GM19324 (cell line): ENCODE results near the gene TEF.
A peak's percentile ranks its signal among the peaks of the same experiment; 100 is the strongest.
"Not testable (repeated sequence)": the region's sequence is repeated elsewhere in the genome, so short reads cannot be mapped to it uniquely, and the experiment has no call there.

Source experiments
- ATAC-seq: cut with Tn5 transposase; IDR thresholded peaks from one replicate; pipeline ENCODE4 v1.9.1; 2021; ENCODE audit warnings: mild to moderate bottlenecking, moderate library complexity; ENCODE audit not compliant: unreplicated experiment, low FRiP score

Gene TEF

DNA sequence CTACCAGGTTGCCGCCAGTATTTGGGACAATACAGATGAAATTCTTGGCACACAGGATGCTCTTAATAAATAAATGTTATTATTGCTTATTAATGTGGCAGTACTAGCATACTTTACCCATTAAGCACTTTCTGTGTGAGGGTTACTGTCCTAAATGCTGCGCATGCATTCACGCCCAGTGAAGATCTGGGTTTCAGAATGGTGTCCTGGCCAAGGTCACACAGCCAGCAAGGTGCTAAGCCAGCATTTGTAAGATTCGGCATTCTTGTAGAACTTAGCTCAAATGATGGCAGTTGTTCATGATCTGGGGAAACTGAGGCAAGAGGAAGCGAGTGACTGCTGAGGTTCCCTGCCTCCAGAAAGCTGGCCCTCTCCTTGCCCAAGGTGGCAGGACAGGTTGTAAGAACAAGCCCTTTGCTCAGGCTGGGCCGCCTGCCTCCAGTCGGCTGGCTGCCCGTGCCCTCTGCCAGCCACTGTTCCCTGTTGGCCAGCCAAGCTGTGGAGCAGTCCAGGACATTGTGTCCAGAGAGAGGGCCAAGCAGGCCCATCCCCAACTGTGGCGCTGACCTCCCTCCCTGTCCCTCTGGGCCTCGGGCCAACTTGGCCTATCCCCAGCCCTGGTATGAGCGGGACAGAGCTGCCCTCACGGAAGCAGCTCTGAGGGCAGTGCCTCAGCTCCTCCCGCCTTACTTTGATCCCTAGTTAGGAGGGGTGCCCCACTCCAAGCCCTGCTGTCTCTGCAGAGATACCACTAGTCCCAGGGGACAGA, 36.1 kb downstream of the TEF start:
- ATAC-seq = no peak

DNA sequence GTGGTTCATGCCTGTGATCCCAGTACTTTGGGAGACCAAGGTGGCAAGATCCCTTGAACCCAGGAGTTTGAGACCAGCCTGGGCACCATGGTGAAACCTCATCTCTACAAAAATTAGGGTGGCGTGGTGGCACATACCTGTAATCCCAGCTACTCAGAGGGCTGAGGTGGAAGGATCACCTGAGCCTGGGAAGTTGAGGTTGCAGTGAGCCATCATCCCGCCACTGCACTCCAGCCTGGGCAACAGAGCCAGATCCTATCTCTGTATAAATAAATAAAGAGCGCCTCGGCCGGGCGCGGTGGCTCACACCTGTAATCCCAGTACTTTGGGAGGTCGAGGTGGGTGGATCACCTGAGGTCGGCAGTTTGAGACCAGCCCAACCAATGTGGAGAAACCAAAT, 37.0 kb downstream of the TEF start:
- no peak for ATAC-seq

DNA sequence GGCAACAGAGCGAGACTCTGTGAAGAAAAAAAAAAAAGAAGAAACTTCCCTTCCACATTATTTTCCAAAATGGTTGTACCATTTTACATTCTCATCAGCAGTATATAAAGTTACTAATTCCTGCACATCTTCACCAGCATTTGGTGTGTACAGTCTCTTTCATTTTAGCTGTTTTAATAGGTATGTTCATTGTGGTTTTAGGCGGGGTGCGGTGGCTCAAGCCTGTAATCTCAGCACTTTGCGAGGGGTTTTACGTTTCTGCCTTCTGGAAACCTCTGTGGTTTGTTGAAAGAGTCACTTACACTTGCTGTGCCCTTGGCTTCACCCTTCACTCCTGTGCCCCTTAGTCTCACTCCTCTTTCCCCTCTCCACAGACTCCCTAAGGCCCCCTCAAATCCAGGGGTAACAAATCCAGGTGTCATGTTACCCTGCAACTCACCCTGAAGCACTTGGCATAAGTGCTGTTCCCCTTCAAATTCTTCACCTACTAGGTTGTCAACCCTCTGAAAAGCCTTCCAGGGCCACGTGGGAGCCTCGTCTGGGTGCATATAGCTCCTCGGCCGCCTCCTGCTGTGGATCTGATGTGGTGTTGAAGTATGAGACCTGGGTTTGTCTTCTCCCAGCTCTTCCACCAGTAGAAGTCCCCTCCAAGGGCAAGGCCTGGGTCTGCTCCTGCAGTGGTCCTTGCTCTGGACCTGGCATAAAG, 44.1 kb downstream of the TEF start:
- ATAC-seq = no peak

DNA sequence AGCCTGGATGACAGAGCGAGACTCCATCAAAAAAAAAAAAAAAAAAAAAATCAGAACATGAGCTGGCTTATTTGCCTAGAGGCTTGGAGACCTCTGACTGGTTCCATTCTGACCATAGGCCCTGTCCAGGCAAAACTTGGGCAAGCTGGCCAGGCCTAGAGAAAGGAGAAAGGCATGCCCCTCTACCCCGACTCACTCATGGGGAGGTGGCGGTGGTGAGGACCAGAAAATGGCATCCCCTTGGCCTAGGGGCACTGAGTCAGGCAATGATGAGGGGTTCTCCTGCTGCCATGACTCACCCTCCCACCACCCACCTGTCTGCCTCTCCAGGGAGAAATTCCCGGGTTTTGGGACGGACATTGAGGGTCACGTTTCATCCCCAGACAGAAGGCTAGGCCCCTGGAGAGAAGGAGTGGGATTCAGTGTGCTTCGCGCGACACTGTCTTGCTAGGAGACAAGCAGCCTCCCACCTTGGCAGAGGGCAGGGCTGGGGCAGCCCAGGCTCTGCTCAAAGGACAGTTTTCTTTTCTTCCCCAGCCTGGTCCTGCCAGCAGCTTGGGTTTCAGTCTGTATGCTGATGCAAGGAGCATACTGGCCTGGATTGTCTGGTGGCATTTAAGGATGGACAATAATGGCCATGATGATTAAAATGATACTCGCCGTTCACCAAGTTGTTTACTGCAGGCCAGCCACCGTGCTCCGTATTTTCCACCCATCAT, 47.6 kb downstream of the TEF start:
- no peak for ATAC-seq

DNA sequence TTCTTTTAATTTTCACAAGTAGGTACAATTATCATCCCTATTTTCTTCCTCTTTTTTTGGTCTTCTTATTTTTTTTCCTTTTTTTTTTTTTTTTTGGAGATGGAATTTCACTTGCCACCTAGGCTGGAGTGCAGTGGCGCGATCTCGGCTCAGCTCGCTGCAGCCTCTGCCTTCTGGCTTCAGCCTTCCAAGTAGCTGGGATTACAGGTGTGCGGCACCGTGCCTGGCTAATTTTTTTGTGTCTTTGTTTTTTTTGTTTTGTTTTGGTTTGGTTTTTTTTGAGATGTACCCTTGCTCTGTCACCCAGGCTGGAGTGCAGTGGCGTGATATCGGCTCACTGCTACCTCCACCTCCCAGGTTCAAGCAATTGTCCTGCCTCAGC, 48.2 kb downstream of the TEF start:
- no peak for ATAC-seq

DNA sequence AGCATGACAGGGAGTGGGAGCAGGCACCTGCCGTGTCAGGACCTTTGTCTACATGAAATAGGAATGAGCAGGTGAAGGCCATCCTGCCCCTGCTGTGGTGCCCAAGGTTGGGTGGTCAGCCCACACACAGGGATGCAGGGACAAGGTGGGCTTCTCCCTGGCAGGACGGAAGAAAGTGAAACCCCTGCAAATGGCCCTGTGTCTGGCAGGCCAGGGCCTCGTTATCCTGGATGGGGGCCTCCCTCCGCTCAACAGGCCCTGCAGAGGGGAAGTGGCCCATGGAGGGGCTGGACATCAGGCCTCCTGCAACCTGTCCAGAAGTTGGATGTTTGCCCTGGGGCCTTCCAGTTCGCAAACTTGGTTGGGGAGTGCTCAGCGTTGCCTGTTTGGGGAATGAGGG, 49.9 kb downstream of the TEF start:
- ATAC-seq = no peak

DNA sequence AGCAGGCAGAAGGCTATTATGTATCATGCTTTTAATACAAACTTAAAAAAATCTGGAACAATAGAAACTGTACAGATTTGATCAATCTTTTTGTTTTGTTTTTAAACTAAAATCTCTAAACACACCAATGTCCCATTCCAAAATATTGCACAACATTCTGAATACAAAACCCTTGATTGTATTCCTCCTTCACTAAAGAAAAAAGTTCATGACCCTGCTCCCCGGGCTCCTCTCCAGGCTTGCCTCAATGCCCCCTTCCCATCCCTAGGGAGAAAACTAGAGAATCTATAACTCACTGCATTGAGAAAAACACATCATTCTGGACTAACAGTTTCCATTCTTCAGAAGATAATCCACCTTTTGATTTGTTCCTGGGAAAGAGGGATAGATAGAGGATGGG, 51.7 kb downstream of the TEF start:
- ATAC-seq = not testable (repeated sequence)

DNA sequence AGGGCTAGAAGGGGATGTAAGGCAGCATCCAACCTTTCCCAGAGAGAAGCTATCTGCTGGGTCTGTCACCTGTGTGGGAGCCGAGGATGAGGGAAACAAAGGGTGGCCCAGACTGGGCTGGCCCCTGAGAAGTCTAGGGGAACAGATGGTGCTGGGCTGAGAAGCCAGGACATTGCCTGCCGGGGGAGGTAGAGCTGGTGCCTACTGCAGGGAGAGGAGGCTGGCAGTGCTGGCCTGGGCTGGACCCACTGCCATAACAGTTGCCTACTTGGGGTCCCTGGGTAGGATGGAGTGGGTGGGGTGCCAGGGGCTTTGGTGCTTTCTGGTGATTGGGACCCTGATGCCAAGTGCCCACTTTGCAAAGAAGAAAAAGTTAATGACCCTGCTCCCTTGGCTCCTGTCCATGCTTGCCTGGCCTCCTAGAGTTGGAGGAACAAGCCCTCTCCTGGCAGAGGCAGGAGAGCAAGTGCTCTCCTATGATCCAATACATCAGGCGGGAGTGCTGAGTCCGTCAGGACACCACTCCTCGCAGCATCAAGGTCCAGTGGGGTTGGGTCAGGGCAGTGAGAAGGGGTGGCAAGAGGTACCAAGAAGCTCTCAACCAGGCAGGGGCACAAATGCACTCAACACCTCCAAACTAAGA, 52.7 kb downstream of the TEF start:
- not testable (repeated sequence) for ATAC-seq

DNA sequence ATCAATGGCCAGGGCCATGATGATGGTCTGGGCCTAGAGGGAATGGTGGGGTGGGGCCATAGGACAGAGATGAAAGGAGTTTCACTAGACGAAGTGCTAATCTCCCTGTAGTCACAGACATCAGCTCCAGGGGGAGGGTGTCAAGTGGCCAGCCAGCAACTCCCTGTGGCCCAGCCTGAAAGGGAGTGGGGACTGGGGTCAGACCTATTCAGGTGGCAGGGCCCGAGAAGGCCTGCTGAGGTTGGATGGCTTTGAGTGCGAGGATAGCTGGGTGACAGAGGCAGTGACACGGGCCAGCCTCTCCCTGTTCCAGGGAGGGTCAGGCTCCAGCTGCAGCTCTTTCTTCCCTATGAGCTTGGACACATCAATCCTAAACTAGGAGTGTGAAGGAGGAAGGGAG, 53.8 kb downstream of the TEF start:
- no peak for ATAC-seq

DNA sequence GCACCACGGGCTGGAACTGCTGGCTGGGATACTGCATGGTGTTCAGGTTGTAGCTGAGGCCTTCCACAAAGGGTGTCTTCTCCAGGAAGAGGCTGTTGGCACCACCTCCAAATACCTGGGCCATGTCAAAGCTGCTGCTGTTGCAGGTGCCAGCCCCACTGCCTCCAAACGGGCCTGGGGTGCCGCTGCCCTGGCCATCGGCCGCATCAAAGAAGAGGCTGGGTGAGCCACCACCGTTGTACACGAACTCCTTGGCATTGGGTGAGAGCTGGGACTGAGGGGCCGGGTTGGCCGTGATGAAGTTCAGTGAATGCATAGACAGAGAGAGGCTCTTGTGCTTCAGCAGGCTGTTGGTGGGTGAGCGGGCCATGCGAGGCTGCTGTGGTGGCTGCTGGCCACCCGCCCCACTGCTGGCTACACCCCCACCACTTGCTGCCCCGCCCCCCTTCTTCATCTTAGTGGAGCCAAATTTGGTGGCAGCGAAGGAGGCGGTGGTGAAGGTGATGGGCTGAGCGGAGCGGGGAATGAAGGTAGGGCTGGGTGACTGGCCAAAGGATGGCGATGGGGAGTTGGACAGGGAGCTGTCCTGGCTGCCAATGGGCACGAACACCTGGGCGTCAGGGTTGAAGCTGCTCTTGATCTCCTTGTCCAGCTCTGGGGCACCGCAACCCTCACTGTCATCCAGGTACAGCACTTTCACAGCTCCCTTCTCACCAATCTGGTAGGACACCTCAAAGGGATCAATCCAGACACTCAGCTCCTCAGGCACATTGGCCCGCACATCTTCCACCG, 54.8 kb downstream of the TEF start:
- no peak for ATAC-seq

DNA sequence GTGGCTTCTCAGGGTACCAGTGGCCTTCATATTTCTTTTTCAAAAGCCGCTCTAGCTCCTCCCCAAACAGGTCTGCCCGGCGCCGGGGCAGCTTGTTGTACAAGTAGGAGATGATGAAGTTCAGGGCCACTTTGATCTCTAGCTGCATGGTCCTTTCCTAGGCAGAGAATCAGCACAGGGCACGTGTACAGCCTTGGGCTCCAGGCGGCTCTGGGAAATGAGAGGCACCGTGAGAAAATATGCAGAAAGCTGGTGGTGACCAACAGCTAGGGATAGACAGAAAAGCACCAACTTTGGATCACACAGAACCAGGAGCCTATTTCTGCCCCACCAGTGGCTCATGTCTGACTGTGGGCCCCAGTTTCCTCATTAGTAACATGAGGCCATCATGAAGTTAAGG, 55.5 kb downstream of the TEF start:
- no peak for ATAC-seq

DNA sequence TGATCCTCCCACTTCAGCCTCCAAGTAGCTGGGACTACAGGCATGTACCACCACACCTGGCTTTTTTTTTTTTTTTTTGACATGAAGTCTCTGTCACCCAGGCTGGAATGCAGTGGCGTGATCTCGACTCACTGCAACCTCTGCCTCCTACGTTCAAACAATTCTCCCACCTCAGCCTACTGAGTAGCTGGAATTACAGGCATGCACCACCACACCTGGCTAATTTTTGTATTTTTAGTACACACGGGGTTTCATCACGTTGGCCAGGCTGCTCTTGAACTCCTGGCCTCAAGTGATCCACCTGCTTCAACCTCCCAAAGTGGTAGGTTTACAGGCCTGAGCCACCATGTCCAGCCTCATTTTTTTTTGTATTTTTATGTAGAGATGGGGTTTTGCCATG, 58.8 kb downstream of the TEF start:
- not testable (repeated sequence) for ATAC-seq

DNA sequence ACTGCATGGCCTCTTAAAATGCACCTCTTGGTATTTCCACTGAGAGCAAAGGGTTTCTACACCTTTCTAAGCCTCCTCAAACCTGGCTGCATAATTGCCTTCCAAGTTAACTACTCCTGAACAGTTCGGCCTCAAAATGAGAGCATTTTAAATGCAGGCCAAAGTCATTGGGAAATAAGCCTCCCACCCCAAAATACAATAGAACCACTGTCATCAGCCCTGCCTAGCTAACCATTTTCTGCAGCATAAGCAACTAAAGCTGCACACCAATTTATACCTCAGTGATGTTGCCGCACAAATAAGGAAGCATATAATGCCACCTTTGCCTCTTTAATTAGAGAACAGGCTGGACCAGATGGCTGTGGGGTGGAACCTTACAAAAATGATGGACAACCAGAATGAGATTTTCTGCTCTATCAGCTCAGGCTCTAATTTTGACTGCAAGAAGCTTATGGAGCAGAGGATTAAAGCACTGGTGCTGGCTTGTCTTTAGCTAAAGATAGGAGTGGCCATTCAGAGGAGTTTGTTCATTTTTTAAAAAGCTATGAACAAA, 60.6 kb downstream of the TEF start:
- no peak for ATAC-seq

DNA sequence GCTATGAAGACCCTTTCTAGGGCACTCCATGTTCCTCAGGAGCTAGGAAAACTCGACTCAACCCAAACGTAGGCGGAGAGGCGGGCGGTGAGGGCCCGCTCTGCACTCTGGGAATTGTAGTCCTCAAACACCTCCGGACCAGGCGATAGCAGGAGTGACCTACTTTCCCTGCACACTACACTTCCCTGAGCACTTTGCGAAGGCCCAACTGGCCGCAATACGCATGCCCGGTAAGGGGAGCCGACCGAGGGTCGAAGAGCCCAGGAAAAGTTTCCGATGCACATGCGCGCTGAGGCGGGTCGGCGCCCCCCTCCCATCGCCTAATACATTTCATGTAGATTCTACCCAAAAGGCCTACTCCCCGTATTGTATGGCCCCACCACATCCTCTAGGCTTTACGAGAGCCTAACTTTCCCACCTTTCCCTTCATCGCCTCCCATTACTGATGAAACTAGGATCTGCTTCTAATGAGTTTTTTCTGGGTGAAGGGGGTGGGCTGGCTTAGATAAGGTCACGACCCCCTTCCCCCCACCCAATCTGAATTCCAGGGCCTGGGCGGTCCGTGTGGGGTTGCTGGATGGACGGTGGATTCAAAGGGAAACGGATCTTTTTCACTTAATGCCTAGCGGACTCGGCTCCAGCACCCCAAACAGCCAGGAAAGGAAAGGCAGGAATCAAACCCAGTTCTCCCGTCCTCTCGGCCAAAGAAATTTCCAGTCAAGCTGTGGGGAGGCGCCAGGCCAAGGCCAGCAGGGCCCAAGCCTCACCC, 62.8 kb downstream of the TEF start:
- peak; percentile 37 for ATAC-seq

DNA sequence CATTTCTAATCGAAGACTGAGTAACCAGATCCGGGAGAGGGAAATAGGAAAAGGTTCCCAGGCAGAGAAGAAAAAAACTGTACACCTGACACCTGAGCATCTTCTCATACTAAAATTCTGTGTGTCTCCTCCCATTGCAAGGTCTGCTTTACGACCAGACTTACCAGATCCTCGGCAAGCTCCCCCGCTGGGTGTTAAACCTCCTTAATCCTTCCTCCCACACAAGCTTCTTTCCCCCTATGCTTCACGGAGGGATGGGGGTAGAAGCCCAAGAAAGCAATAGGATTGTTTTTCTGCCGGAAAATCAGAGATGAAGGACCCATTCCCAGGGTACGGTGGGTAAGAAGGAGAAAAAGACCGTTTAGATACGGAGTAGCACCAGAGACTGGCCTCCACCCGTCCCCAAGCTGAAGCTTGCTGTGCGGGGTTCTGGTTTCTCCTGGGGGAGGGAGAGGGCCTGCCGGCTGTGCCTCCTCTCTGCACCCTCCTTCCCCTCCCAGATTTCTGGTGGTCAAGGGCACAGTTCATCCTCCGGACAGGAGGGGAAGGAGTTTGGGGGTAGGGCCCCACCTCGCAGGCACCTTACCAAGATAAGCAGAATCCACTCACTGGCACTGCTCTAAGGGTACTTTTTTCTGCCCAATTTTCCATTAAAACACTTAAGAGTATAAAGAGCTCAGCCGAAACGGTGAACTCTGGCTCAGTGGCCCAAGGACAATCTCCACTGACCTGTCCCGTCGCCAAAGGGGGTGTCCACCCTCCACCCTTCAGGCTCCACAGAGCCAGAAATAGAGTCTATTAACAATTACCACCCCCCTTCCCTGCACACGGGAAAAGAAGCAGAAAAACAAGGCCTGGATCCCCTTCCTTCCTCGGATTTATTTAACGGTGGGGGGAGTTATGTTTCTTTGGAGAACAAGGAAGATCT, 63.7 kb downstream of the TEF start:
- ATAC-seq = no peak

DNA sequence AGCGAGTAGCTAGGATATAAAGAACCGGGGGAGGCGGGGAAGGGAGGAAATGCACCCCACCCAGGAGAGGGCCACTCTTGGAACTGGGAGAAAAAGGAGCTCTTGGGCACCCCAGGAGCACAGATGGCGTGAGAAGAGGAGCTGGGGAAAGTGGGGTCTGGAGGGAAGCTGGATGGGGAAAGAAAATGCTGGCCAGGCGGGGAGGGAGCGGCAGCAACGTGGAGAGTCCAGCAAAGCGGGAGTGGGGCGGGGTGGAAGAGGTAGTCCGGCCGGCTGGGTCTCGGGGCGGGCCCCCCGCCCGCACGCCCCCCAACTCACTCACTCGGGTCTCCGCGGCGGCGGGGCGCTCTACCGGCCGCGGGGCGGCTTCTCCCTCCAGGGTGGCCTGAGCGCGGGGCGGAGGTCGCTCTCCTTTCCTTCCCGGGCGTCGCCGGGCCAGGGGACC, 64.3 kb downstream of the TEF start:
- no peak for ATAC-seq

DNA sequence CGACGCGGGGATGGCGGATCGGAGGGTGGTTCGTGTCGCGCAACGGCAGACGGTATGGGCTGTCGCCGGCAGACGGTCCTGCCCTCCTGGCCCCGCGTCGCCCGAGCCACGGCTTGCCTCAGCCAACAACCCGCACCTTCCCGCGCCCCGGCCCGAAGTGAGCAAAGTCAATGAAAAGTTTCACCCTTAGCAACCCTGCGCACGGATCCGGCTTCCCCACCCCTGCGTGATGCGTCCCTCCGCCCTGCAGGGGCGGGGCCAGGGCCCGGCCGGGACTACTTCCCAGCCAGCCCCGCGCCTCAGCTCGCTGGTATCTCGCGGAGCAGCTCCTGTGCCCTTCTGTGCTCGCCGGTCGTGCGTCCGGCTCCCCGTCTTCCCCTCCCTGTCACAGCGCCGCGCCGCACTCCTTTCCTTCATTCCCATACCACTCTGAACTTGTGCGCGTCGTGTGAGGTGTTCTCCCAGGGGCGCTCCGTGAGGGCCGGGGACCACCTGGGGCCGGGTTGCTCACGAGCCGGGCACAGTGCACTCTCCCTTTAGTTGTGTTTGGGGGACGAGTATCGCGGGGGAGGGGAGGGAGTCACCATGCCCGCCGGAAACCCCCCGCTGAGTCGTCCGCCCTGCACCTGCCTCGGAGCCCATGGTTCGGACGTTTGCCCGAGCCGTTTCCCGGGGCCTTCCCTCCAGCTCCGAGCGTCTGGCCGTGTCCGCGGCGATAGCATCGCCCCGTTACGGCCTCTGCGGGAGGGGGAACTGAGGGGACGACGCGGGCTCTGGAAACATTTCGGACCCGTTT, 65.1 kb downstream of the TEF start, which contains the start of gene TOB2:
Gene TOB2, minus strand, starts transcription at position 163 of the 796 bp plus-strand sequence. CDS start 9,456 bp downstream, outside the sequence.
- peak; percentile 52 for ATAC-seq
